Dedifferentiated amniotic fluid mesenchymal stem cell (primary cell): ENCODE results near the gene OVCA2.
A peak's percentile ranks its signal among the peaks of the same experiment; 100 is the strongest.

Experiments
- DNase-seq: peaks from one replicate; pipeline ENCODE4 v3.0.0-alpha.2; 2016; ENCODE audit errors: extremely low spot score

OVCA2 gene

GRCh38 chr17:2034157-2034556, 7.7 kb upstream of the OVCA2 start:
- no peak for DNase-seq

GRCh38 chr17:2034806-2035540, 6.8 kb upstream of the OVCA2 start:
- no peak for DNase-seq

GRCh38 chr17:2035541-2036488, 6.0 kb upstream of the OVCA2 start:
- DNase-seq, result no peak

GRCh38 chr17:2037155-2037554, 4.7 kb upstream of the OVCA2 start:
- no peak for DNase-seq

GRCh38 chr17:2040219-2040827, 1.5 kb upstream of the OVCA2 start:
- DNase-seq, result no peak

- DNase-seq, result no peak
These were observed 771 bp upstream of the OVCA2 start for GRCh38 chr17:2040942-2041560.

GRCh38 chr17:2042390-2042847, 597 bp downstream of the OVCA2 start:
- peak; percentile 37 for DNase-seq

- DNase-seq, result no peak
These were observed 1.1 kb downstream of the OVCA2 start for GRCh38 chr17:2042933-2043332.

GRCh38 chr17:2043785-2044184, 2.0 kb downstream of the OVCA2 start:
- peak; percentile 57 for DNase-seq

GRCh38 chr17:2044263-2044894, 2.6 kb downstream of the OVCA2 start:
- no peak for DNase-seq

GRCh38 chr17:2047590-2047989, 5.8 kb downstream of the OVCA2 start:
- DNase-seq, result no peak

- no peak for DNase-seq
These were observed 7.0 kb downstream of the OVCA2 start for GRCh38 chr17:2048805-2049204.

GRCh38 chr17:2049333-2050299, 7.8 kb downstream of the OVCA2 start:
- peak; percentile 63 for DNase-seq

GRCh38 chr17:2050300-2051060, 8.7 kb downstream of the OVCA2 start:
- no peak for DNase-seq

GRCh38 chr17:2051061-2051932, 9.5 kb downstream of the OVCA2 start:
- no peak for DNase-seq

- no peak for DNase-seq
These were observed 10.2 kb downstream of the OVCA2 start for GRCh38 chr17:2051933-2052559.

GRCh38 chr17:2053380-2054261, 11.8 kb downstream of the OVCA2 start:
- DNase-seq, result peak; percentile 41
